HL-60 (cell line): ENCODE results near the gene MAPKAPK3.

Source experiments
- DNase-seq, 2 experiments: peaks; one replicate each; pipeline ENCODE4 v3.0.0-alpha.2; 2010 to 2020; ENCODE audit warnings: low read depth in 1 of 2, low spot score in 1 of 2
- H3K27ac ChIP-seq: fragments of 250-450 bp; sonication (Bioruptor Pico); replicated peaks from 2 replicates; pipeline ENCODE4 v1.5.1; 2020; ENCODE audit warnings: mild to moderate bottlenecking, moderate library complexity
- H3K27me3 ChIP-seq: fragments of 250-450 bp; sonication (Bioruptor Pico); 2 replicates; pipeline ENCODE4 v1.5.1; 2021; ENCODE audit warnings: mild to moderate bottlenecking, moderate library complexity; ENCODE audit not compliant: insufficient read depth, poor library complexity, severe bottlenecking
- H3K4me3 ChIP-seq: replicated peaks from 2 replicates; pipeline ENCODE4 v1.5.1; 2011; ENCODE audit warnings: mild to moderate bottlenecking, control low read depth, low read length; ENCODE audit not compliant: insufficient read depth
- CTCF ChIP-seq: IDR thresholded peaks from one replicate; pipeline ENCODE4 v1.5.1; 2011; ENCODE audit warnings: low read length, control low read depth, inconsistent platforms; ENCODE audit not compliant: insufficient read depth
- GABPA ChIP-seq: IDR thresholded peaks from 2 replicates; pipeline ENCODE4 v1.6.1; 2012; ENCODE audit warnings: low read depth
- POLR2AphosphoS5 ChIP-seq: IDR thresholded peaks from 2 replicates; pipeline ENCODE4 v1.6.1; 2012; ENCODE audit warnings: low read depth
- REST ChIP-seq: IDR thresholded peaks from 2 replicates; pipeline ENCODE4 v1.6.1; 2012; ENCODE audit warnings: low read depth; ENCODE audit not compliant: insufficient replicate concordance
- SPI1 ChIP-seq: IDR thresholded peaks from 2 replicates; pipeline ENCODE4 v1.6.1; 2012; ENCODE audit warnings: low read depth, mild to moderate bottlenecking, borderline replicate concordance

The MAPKAPK3 gene

GRCh38 chr3:50582083-50582482 is 34.9 kb upstream of the MAPKAPK3 start:
- Histone ChIP-seq H3K4me3 (no peak overlapping the region), H3K27ac (no peak overlapping the region), H3K27me3 (no peaks in the 10 kb centered on the region)
- DNase-seq, result no peak
- no peak for TF ChIP-seq CTCF
- no peak for TF ChIP-seq POLR2AphosphoS5
- no peak for TF ChIP-seq REST
- TF ChIP-seq GABPA, result no peak
- TF ChIP-seq SPI1, result no peak

GRCh38 chr3:50583897-50584296 is 33.1 kb upstream of the MAPKAPK3 start:
- Histone ChIP-seq H3K27me3 (no peaks in the 10 kb centered on the region), H3K27ac (no peak overlapping the region), H3K4me3 (no peak overlapping the region)
- TF ChIP-seq GABPA, result no peak
- TF ChIP-seq CTCF, result no peak
- no peak for TF ChIP-seq REST
- no peak for TF ChIP-seq SPI1
- TF ChIP-seq POLR2AphosphoS5, result no peak
- DNase-seq, result no peak

- no peak for DNase-seq
- H3K27me3 ChIP-seq, result no peaks in the 10 kb centered on the region
- TF ChIP-seq REST (no peak), CTCF (no peak), GABPA (no peak), SPI1 (no peak), POLR2AphosphoS5 (no peak)
- H3K4me3 ChIP-seq, result no peak overlapping the region
- H3K27ac ChIP-seq, result no peak overlapping the region
These were observed 32.6 kb upstream of the MAPKAPK3 start for GRCh38 chr3:50584391-50584790.
